Measurements from ENCODE around the gene RBM25.

The RBM25 gene

DNA sequence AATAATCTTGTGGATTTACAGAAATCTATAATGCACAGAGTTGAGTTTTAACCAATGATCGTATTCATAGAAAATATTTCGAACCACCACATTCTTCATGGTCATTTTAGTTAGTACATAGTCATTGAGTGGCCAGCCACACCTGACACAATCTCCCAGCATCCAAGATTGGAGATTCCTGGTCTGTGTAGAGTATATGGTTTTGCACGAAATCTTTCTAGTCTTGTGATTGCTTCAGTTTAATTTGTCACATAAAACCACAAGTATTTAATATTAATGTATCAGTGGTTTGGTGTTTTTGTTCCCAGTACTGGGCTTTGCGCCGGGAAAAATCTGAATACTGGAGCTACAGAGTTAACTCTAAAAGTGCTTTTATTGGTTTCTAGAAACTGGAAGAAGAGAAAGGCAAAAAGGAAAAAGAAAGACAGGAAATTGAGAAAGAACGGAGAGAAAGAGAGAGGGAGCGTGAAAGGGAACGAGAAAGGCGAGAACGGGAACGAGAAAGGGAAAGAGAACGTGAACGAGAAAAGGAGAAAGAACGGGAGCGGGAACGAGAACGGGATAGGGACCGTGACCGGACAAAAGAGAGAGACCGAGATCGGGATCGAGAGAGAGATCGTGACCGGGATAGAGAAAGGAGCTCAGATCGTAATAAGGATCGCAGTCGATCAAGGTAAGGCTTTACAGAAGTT lies 44.6 kb downstream of the RBM25 start:
- TF ChIP-seq, protein P1, sequence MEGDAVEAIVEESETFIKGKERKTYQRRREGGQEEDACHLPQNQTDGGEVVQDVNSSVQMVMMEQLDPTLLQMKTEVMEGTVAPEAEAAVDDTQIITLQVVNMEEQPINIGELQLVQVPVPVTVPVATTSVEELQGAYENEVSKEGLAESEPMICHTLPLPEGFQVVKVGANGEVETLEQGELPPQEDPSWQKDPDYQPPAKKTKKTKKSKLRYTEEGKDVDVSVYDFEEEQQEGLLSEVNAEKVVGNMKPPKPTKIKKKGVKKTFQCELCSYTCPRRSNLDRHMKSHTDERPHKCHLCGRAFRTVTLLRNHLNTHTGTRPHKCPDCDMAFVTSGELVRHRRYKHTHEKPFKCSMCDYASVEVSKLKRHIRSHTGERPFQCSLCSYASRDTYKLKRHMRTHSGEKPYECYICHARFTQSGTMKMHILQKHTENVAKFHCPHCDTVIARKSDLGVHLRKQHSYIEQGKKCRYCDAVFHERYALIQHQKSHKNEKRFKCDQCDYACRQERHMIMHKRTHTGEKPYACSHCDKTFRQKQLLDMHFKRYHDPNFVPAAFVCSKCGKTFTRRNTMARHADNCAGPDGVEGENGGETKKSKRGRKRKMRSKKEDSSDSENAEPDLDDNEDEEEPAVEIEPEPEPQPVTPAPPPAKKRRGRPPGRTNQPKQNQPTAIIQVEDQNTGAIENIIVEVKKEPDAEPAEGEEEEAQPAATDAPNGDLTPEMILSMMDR (conservative IDR thresholded peaks at IDR 0.05; ENCODE audit: control insufficient read depth, insufficient read depth, low read depth, low read length) = no peak
- no peak for DNase-seq (ENCODE audit: low read depth)

DNA sequence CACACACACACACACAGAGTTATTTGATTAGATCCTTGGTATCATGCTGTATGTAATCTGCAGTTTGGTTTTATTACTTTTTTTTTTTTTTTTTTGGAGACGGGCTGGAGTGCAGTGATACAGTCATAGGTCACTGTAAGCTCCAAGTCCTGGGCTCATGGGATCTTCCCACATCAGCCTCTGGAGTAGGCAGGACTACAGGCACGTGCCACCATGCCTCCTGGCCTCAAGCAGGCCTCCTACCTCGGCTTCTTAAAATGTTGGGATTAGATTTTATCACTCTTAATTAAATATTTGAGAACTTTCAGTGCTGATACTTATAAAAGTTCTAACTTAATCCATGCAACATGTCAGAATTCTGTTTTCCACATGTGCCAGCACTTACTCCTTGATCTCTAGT lies 46.7 kb downstream of the RBM25 start:
- DNase-seq (ENCODE audit: low read depth) = peak; percentile 21
- TF ChIP-seq, protein P1 (conservative IDR thresholded peaks at IDR 0.05; ENCODE audit: control insufficient read depth, insufficient read depth, low read depth, low read length) = no peak
- no peak overlapping the region for H3K4me3 ChIP-seq (ENCODE audit: control insufficient read depth, low read depth, low read length)

More for the DNA sequence above, 44.6 kb downstream of the RBM25 start:
- no peak overlapping the region for H3K4me3 ChIP-seq (ENCODE audit: control insufficient read depth, low read depth, low read length)

DNA sequence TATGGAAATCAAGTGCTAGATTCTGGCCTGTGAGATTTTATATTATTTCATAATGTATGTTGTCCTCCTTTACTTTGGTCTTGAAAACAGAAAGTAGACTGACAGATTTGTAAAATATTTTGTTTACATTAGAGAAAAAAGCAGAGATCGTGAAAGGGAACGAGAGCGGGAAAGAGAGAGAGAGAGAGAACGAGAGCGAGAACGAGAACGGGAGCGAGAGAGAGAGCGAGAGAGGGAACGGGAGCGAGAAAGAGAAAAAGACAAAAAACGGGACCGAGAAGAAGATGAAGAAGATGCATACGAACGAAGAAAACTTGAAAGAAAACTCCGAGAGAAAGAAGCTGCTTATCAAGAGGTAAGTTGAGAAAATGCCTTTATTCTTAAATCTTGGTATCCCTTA lies 47.4 kb downstream of the RBM25 start:
- no peak for DNase-seq (ENCODE audit: low read depth)
- TF ChIP-seq, protein P1 (conservative IDR thresholded peaks at IDR 0.05; ENCODE audit: control insufficient read depth, insufficient read depth, low read depth, low read length) = no peak
- no peak overlapping the region for H3K4me3 ChIP-seq (ENCODE audit: control insufficient read depth, low read depth, low read length)

DNA sequence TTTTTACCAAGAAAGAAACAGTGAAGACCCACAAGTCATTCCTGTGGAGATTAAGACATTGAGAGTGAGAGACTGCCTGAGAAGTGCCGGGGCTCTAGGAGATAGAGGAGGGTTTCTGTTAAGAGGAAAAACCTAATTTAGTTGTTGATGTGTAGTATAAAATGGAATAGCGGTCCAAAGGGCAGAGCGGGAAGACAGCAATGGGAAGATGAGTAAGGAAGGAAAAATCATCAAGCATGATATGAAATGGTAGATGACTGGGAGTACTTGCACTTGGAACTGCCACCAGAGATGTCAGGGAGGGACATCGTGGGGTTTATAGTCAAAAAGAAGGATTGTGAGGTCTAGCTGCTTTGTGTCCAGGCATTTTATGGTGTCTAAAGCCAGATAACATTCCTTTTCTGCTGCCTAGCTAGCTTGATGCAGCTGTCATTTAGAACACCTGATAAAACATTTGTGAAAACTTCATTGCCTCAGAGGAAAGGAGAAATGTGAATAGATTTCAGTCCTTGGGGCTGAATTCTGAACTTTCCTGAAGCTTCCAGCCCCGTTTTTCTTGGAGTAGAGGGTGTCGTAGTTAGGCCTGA lies 57.8 kb downstream of the RBM25 start:
- TF ChIP-seq, protein P1 (conservative IDR thresholded peaks at IDR 0.05; ENCODE audit: control insufficient read depth, insufficient read depth, low read depth, low read length) = no peak
- H3K4me3 ChIP-seq (ENCODE audit: control insufficient read depth, low read depth, low read length) = no peak overlapping the region
- DNase-seq (ENCODE audit: low read depth) = no peak

DNA sequence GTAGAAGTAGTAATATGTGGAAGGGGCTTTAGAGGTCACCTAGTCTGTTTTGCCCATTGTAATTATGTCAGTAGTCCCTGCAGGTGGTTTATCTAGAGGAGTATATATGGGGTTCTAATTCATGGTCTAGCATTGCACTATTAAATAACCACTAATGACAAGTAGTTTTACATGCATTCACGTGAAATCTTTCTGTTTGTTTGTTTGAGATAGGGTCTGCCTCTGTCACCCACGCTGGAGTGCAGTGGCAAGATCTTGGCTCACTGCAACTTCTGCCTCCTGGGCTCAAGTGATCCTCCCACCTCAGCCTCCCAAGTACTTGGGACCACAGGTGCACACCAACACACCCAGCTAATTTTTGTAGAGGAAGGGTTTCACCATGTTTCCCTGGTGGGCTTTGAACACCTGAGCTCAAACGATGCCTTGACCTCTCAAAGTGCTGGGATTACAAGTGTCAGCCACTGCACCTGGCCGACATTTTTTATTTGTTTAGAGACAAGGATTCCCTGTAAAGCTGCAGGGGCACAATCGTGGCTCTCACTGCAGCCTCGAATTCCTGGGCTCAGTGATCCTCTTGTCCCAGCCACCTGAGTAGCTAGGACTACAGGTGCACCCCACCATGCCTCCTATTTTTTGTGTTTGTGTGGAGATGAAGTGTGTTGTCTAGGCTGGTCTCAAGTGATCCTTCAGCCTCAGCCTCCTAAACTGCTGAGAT lies 66.0 kb downstream of the RBM25 start:
- TF ChIP-seq, protein P1 (conservative IDR thresholded peaks at IDR 0.05; ENCODE audit: control insufficient read depth, insufficient read depth, low read depth, low read length) = no peak
- DNase-seq (ENCODE audit: low read depth) = no peak
- H3K4me3 ChIP-seq (ENCODE audit: control insufficient read depth, low read depth, low read length) = no peak overlapping the region

DNA sequence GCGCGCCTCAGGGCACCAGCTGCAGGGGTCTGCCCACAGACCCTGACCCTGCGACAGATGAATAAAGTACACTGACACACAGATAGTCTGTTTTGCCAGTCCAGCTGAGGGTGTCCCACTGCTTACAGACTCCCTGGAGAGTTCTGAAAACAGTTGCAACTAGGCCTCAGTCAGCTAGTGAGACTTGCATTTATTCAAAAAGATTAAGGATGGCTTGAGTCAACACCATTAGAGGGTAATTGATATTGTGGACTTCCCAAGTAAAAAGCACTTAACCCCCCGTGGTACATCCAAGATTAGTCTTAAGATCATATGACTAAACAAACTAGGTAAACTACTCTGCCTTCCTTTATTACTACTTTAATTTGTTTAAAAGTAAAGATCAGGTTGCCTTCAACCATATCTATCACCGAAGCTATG lies 66.8 kb downstream of the RBM25 start:
- no peak for DNase-seq (ENCODE audit: low read depth)
- H3K4me3 ChIP-seq (ENCODE audit: control insufficient read depth, low read depth, low read length) = no peak overlapping the region
- TF ChIP-seq, protein P1 (conservative IDR thresholded peaks at IDR 0.05; ENCODE audit: control insufficient read depth, insufficient read depth, low read depth, low read length) = no peak
